H1 (cell line): Measurements from ENCODE around the gene XYLB. TPM values are rescaled to one million over a fixed set of nuclear protein-coding genes. Genes with fewer than 3 reads are reported as not detected.

Experiments
- CTCF ChIA-PET: fragments of 300-600 bp; sonication (Branson Sonifier 250); formaldehyde crosslinking; loops from one replicate; lab custom pipeline; 2021; ENCODE audit not compliant: partially characterized antibody; lab: Charles Lee
- POLR2A ChIA-PET: fragments of 300-600 bp; sonication (Branson Sonifier 250); formaldehyde crosslinking; loops from one replicate; lab custom pipeline; 2021; ENCODE audit warnings: inconsistent platforms; ENCODE audit not compliant: partially characterized antibody; lab: Charles Lee
- DNase-seq, 2 experiments: peaks; one replicate each; pipeline versions ENCODE4 v3.0.0 to v3.0.0-alpha.2; 2010 to 2022; ENCODE audit warnings: low spot score in 2 of 2, low read depth in 1 of 2, mixed read lengths in 1 of 2
- FAIRE-seq: peaks from 2 replicates; lab custom pipeline; 2011; peaks lifted over from hg19 to GRCh38; lab: Jason Lieb, UNC
- H2AFZ ChIP-seq: 2 replicates; pipeline ENCODE4 v1.8.1; 2012; ENCODE audit warnings: low read length, inconsistent platforms
- H2AK5ac ChIP-seq: 2 replicates; pipeline ENCODE4 v1.6.1; 2013; ENCODE audit warnings: low read depth, low read length
- H2BK120ac ChIP-seq: replicated peaks from 2 replicates; pipeline ENCODE3; 2013; ENCODE audit warnings: low read depth, low read length, inconsistent platforms
- H2BK12ac ChIP-seq: 2 replicates; pipeline ENCODE4 v1.6.1; 2013; ENCODE audit warnings: low read depth, low read length
- H2BK15ac ChIP-seq: 2 replicates; pipeline ENCODE4 v1.6.1; 2013; ENCODE audit warnings: low read length
- H2BK20ac ChIP-seq: 2 replicates; pipeline ENCODE4 v1.6.1; 2013; ENCODE audit warnings: low read length
- H2BK5ac ChIP-seq: 2 replicates; pipeline ENCODE4 v1.6.1; 2013; ENCODE audit warnings: low read depth, low read length
- H3K14ac ChIP-seq: 2 replicates; pipeline ENCODE4 v1.6.1; 2013; ENCODE audit warnings: inconsistent platforms; ENCODE audit not compliant: insufficient read length
- H3K18ac ChIP-seq: 2 replicates; pipeline ENCODE4 v1.6.1; 2013; ENCODE audit warnings: low read length; ENCODE audit errors: extremely low read depth
- H3K23ac ChIP-seq: 2 replicates; pipeline ENCODE4 v1.6.1; 2013; ENCODE audit warnings: inconsistent platforms; ENCODE audit not compliant: insufficient read length
- H3K23me2 ChIP-seq: 2 replicates; pipeline ENCODE4 v1.6.1; 2013; ENCODE audit warnings: low read depth, low read length
- H3K27ac ChIP-seq: 2 replicates; pipeline ENCODE4 v1.6.1; 2011; ENCODE audit warnings: low read depth, low read length, inconsistent platforms
- H3K27me3 ChIP-seq, 4 experiments: replicated peaks in 1 of 4; 1 replicate in 1 of 4; 2 replicates in 3 of 4; pipeline versions ENCODE4 v1.6.1 to v1.8.1; 2011 to 2013; ENCODE audit warnings: low read length in 3 of 4, mild to moderate bottlenecking in 3 of 4, inconsistent platforms in 2 of 4, mixed read lengths in 2 of 4, moderate library complexity in 1 of 4; ENCODE audit not compliant: control insufficient read depth in 3 of 4, insufficient read depth in 3 of 4; ENCODE audit errors: extremely low read depth in 1 of 4
- H3K36me3 ChIP-seq, 4 experiments: 2 replicates each; pipeline versions ENCODE4 v1.6.1 to v1.8.1; 2011 to 2013; ENCODE audit warnings: mild to moderate bottlenecking in 4 of 4, low read length in 3 of 4, moderate library complexity in 2 of 4, control low read depth in 1 of 4, inconsistent platforms in 1 of 4; ENCODE audit not compliant: insufficient read depth in 4 of 4, control insufficient read depth in 2 of 4
- H3K4ac ChIP-seq: replicated peaks from 2 replicates; pipeline ENCODE3; 2013; ENCODE audit warnings: low read length, low read depth, mixed read lengths, inconsistent platforms; ENCODE audit not compliant: insufficient read length
- H3K4me1 ChIP-seq, 4 experiments: replicated peaks in 1 of 4; 1 replicate in 1 of 4; 2 replicates in 3 of 4; pipeline versions ENCODE4 v1.6.1 to v1.8.1; 2011 to 2013; ENCODE audit warnings: low read length in 3 of 4, inconsistent platforms in 2 of 4, mixed read lengths in 1 of 4; ENCODE audit not compliant: insufficient read depth in 4 of 4, control insufficient read depth in 3 of 4
- H3K4me2 ChIP-seq, 2 experiments: 2 replicates each; pipeline versions ENCODE4 v1.6.1 to v1.8.1; 2011 to 2013; ENCODE audit warnings: low read depth in 2 of 2, low read length in 2 of 2, control low read depth in 1 of 2, inconsistent platforms in 1 of 2, mild to moderate bottlenecking in 1 of 2; ENCODE audit not compliant: insufficient read depth in 1 of 2
- H3K4me3 ChIP-seq, 4 experiments: fragments of 200-600, 300-600 bp in 1 of 4; sonication (generic), shearing (Covaris generic), sonication (Bioruptor Twin) in 1 of 4; 2 replicates each; pipeline versions ENCODE4 v1.5.1 to v1.8.1; 2011 to 2016; ENCODE audit warnings: low read length in 4 of 4, low read depth in 3 of 4, control low read depth in 2 of 4, inconsistent platforms in 2 of 4, mild to moderate bottlenecking in 2 of 4, mixed read lengths in 1 of 4, moderate library complexity in 1 of 4; ENCODE audit not compliant: insufficient read depth in 2 of 4; ENCODE audit errors: extremely low read depth in 1 of 4
- H3K56ac ChIP-seq: replicated peaks from 2 replicates; pipeline ENCODE3; 2013; ENCODE audit warnings: low read depth, mild to moderate bottlenecking, mixed read lengths, low read length, inconsistent platforms; ENCODE audit not compliant: insufficient read length
- H3K79me1 ChIP-seq: 2 replicates; pipeline ENCODE4 v1.6.1; 2013; ENCODE audit warnings: low read depth, low read length, control low read depth
- H3K79me2 ChIP-seq, 2 experiments: 2 replicates each; pipeline versions ENCODE4 v1.6.1 to v1.8.1; 2012 to 2013; ENCODE audit warnings: low read length in 2 of 2, mild to moderate bottlenecking in 2 of 2, inconsistent platforms in 1 of 2; ENCODE audit not compliant: insufficient read depth in 2 of 2, control insufficient read depth in 1 of 2
- H3K9ac ChIP-seq, 4 experiments: replicated peaks in 1 of 4; 1 replicate in 1 of 4; 2 replicates in 3 of 4; pipeline versions ENCODE4 v1.6.1 to v1.8.1; 2011 to 2013; ENCODE audit warnings: low read depth in 3 of 4, low read length in 3 of 4, control low read depth in 2 of 4, mild to moderate bottlenecking in 2 of 4, moderate library complexity in 2 of 4, inconsistent platforms in 1 of 4; ENCODE audit errors: extremely low read depth in 1 of 4
- H3K9me3 ChIP-seq, 2 experiments: 2 replicates each; pipeline versions ENCODE4 v1.6.1 to v1.8.1; 2012 to 2013; ENCODE audit warnings: mild to moderate bottlenecking in 2 of 2, moderate library complexity in 2 of 2, control low read depth in 1 of 2, inconsistent platforms in 1 of 2, low read depth in 1 of 2, low read length in 1 of 2, mixed read lengths in 1 of 2; ENCODE audit not compliant: insufficient read depth in 2 of 2
- H4K20me1 ChIP-seq, 2 experiments: replicated peaks in 1 of 2; 2 replicates each; pipeline versions ENCODE3 to v1.8.1; 2011 to 2013; ENCODE audit warnings: inconsistent platforms in 2 of 2, low read length in 2 of 2, mild to moderate bottlenecking in 1 of 2; ENCODE audit not compliant: insufficient read depth in 2 of 2, control insufficient read depth in 1 of 2
- H4K5ac ChIP-seq: 2 replicates; pipeline ENCODE4 v1.6.1; 2013; ENCODE audit warnings: low read length, low read depth, mixed read lengths, inconsistent platforms; ENCODE audit not compliant: insufficient read length
- H4K8ac ChIP-seq: 2 replicates; pipeline ENCODE4 v1.8.0; 2013; ENCODE audit warnings: mild to moderate bottlenecking, moderate library complexity, low read length, inconsistent platforms; ENCODE audit not compliant: insufficient read depth; ENCODE audit errors: extremely low read depth
- H4K91ac ChIP-seq: replicated peaks from 2 replicates; pipeline ENCODE3; 2013; ENCODE audit warnings: low read length, mixed read lengths, inconsistent platforms; ENCODE audit not compliant: insufficient read length
- ASH2L ChIP-seq: fragments of 200-600, 300-600 bp; sonication (generic); IDR thresholded peaks from one replicate; pipeline ENCODE4 v1.7.1; 2017; ENCODE audit warnings: low read length
- CHD2 ChIP-seq: IDR thresholded peaks from 2 replicates; pipeline ENCODE4 v1.6.1; 2012; ENCODE audit warnings: low read length, improper control_type of control experiment
- JUND ChIP-seq: IDR thresholded peaks from 2 replicates; pipeline ENCODE4 v1.6.1; 2011; ENCODE audit warnings: mild to moderate bottlenecking, improper control_type of control experiment, low read length
- KDM4A ChIP-seq: IDR thresholded peaks from one replicate; pipeline ENCODE4 v1.7.1; 2012; ENCODE audit warnings: low read depth, mild to moderate bottlenecking, moderate library complexity, low read length, inconsistent platforms; ENCODE audit not compliant: severe bottlenecking
- POLR2AphosphoS5 ChIP-seq: IDR thresholded peaks from 2 replicates; pipeline ENCODE4 v1.6.1; 2011; ENCODE audit warnings: low read depth, low read length
- RBBP5 ChIP-seq: IDR thresholded peaks from 2 replicates; pipeline ENCODE4 v1.7.1; 2012; ENCODE audit warnings: low read depth, mild to moderate bottlenecking, inconsistent platforms, low read length, moderate library complexity, borderline replicate concordance
- SIRT6 ChIP-seq: IDR thresholded peaks from one replicate; pipeline ENCODE4 v1.7.1; 2012; ENCODE audit warnings: low read length, inconsistent platforms
- SRF ChIP-seq: IDR thresholded peaks from 2 replicates; pipeline ENCODE4 v1.6.1; 2011; ENCODE audit warnings: mild to moderate bottlenecking, low read depth, low read length, moderate library complexity
- ZNF274 ChIP-seq: IDR thresholded peaks from 2 replicates; pipeline ENCODE4 v1.7.0; 2012; ENCODE audit warnings: low read length, borderline replicate concordance; ENCODE audit errors: extremely low read depth
- WGBS, 2 experiments: shearing (Covaris generic) in 1 of 2; methylation state at CpG; one replicate each; pipeline versions ENCODE4 v1.1.6 to v1.1.7; 2013 to 2015; ENCODE audit warnings: low lambda C conversion rate in 2 of 2, mixed read lengths in 2 of 2, inconsistent platforms in 1 of 2, low coverage in 1 of 2, missing lambda C conversion rate in 1 of 2; ENCODE audit not compliant: insufficient replicate concordance in 2 of 2, insufficient coverage in 1 of 2, insufficient read length in 1 of 2; ENCODE audit errors: extremely low coverage in 1 of 2, missing lambda C conversion rate in 1 of 2; 5-methylcytosine and 5-hydroxymethylcytosine counted together
- polyA plus RNA-seq, 7 experiments: library from polyadenylated mRNA; depleted of rRNA in 3 of 7; stranded (reverse) in 5 of 7; unstranded in 2 of 7; fragments of >200 nt in 5 of 7; fragments of 200-250 nt in 2 of 7; gene quantifications; 1 replicate in 5 of 7; 2 replicates in 1 of 7; 4 replicates in 1 of 7; pipeline versions ENCODE4 v1.2.1 to v1.2.3, GENCODE V29; 2011 to 2013; ENCODE audit warnings: missing spikeins in 2 of 7, mixed read lengths in 2 of 7
- total RNA-seq: library from RNA; stranded (reverse); fragmentation: NEBNext Ultra II Directional; extraction: Animal tissue kit (Norgen Biotek cat#: 25700); gene quantifications from 2 replicates; pipeline ENCODE4 v1.2.1, GENCODE V29; 2021

Gene XYLB
- total and polyA plus RNA-seq, 2 of the 8 experiments (the other 6 are each of a cell fraction or from before 2014, with no cell fraction given), result 1.7 to 5.5 TPM

DNA sequence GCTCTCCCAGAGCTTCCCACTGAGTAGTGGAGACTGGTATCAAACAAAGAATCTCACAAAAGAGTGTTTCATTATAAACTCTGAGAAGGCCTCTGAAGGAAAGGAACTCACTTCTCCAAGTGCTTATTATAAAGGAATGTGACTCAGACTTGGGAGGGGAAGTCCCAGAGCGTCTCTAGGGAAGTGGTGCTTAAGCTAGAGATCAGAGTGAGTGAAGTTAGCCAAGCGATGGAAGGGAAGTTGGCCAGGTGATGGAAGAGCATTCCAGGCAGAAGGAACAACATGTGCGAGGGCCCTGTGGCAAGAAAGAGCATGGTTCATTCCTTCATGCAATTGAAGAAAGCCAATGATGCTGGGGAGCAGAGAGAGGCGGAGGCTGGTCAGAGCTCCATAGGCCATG is 2.3 kb downstream of the XYLB start:
- H4K8ac ChIP-seq, result no peak overlapping the region
- H3K4me1 ChIP-seq, result 0 out of 7 replicates have a peak, but pooled peaks cover 0 to 3% (median 0%) of the 10 kb centered on the region in 4 experiments
- H3K79me2 ChIP-seq, result no peaks in the 10 kb centered on the region
- ChIA-PET CTCF (interaction anchor here (1.4 kb wide), 1 partner anchor 132 kb away, joined by 6 read pairs; no protein-coding TSS in a partner anchor), POLR2A (no interaction called here)
- no peak overlapping the region; a peak in 1 of 7 replicates for H3K9ac ChIP-seq
- FAIRE-seq (no peak), DNase-seq (peak in 1 of 2 experiments; percentile 2)
- no peak overlapping the region for H3K23ac ChIP-seq
- no peak overlapping the region for H3K27ac ChIP-seq
- H2BK5ac ChIP-seq, result no peak overlapping the region
- no peak overlapping the region for H2BK12ac ChIP-seq
- no peak overlapping the region for H3K4me2 ChIP-seq
- no peak overlapping the region for H2BK15ac ChIP-seq
- no peaks in the 10 kb centered on the region for H3K9me3 ChIP-seq
- H3K4ac ChIP-seq, result no peak overlapping the region
- peaks cover 3% of the 10 kb centered on the region; the same call in 1 of the 2 replicates for H3K23me2 ChIP-seq
- H3K36me3 ChIP-seq, result no peaks in the 10 kb centered on the region
- no peak for TF ChIP-seq RBBP5
- TF ChIP-seq CHD2, result no peak
- no peak for TF ChIP-seq SIRT6
- no peak for TF ChIP-seq ASH2L
- no peak for TF ChIP-seq SRF
- no peak for TF ChIP-seq POLR2AphosphoS5
- TF ChIP-seq KDM4A, result no peak
- TF ChIP-seq ZNF274, result no peak
- TF ChIP-seq JUND, result no peak
- H2BK120ac ChIP-seq, result no peak overlapping the region
- WGBS, 2 experiments, result 87% methylated on average over 4 of the region's 4 CpGs; no CpG with 5 or more reads in 1 of the 2 experiments
- no peak overlapping the region for H2AK5ac ChIP-seq
- no peak overlapping the region for H2BK20ac ChIP-seq
- no peaks in the 10 kb centered on the region for H4K20me1 ChIP-seq
- no peak overlapping the region for H2AFZ ChIP-seq
- no peak overlapping the region for H3K56ac ChIP-seq
- no peak overlapping the region for H3K14ac ChIP-seq
- no peaks in the 10 kb centered on the region; the same call in 1 of the 2 replicates for H3K79me1 ChIP-seq
- no peak overlapping the region for H3K4me3 ChIP-seq
- H4K91ac ChIP-seq, result no peak overlapping the region
- no peak overlapping the region for H3K18ac ChIP-seq
- peaks cover 0 to 14% (median 4%) of the 10 kb centered on the region in 4 experiments; a peak in 4 of 7 replicates for H3K27me3 ChIP-seq
- no peak overlapping the region for H4K5ac ChIP-seq
